ENCODE measurements around the gene RHOT2.

Gene RHOT2

DNA sequence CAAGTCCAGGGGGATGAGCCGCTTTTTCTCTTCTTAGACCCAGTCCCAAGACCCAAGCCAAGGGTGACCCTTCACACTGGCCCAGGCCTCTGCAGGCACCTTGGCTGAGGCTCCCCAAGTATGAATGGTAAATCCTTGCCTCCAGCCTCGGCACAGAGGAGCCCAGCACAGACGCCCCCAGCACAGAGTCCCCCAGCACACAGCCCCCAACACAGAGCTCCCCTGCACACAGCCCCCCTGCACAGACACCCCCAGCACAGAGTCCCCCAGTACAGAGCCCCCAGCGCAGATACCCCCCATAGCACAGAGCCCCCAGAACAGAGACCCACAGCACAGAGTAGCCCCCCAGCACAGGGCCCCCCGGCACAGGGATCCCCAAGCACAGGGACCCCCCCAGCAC is 27.3 kb upstream of the RHOT2 start:
- TF ChIP-seq ZNF384 (IDR thresholded peaks at IDR 0.05) = no peak
- no peak for TF ChIP-seq FOXM1 (IDR thresholded peaks at IDR 0.05; ENCODE audit: borderline replicate concordance)
- no peak for TF ChIP-seq SUZ12 (IDR thresholded peaks at IDR 0.05)
- no peak for TF ChIP-seq LEF1 (IDR thresholded peaks at IDR 0.05; ENCODE audit: borderline replicate concordance)
- no peak for TF ChIP-seq ARNT (IDR thresholded peaks at IDR 0.05)
- TF ChIP-seq CTBP1 (IDR thresholded peaks at IDR 0.05; ENCODE audit: borderline replicate concordance) = no peak
- TF ChIP-seq BHLHE40 (IDR thresholded peaks at IDR 0.05; ENCODE audit: borderline replicate concordance) = no peak
- no peak for TF ChIP-seq HDGF (IDR thresholded peaks at IDR 0.05; ENCODE audit: borderline replicate concordance)
- TF ChIP-seq ELF4 (IDR thresholded peaks at IDR 0.05) = no peak
- no peak for TF ChIP-seq SP1 (IDR thresholded peaks at IDR 0.05)
- TF ChIP-seq FOXA1 (IDR thresholded peaks at IDR 0.05) = no peak
- no peak for TF ChIP-seq FOXK2 (IDR thresholded peaks at IDR 0.05)
- TF ChIP-seq, protein P1, sequence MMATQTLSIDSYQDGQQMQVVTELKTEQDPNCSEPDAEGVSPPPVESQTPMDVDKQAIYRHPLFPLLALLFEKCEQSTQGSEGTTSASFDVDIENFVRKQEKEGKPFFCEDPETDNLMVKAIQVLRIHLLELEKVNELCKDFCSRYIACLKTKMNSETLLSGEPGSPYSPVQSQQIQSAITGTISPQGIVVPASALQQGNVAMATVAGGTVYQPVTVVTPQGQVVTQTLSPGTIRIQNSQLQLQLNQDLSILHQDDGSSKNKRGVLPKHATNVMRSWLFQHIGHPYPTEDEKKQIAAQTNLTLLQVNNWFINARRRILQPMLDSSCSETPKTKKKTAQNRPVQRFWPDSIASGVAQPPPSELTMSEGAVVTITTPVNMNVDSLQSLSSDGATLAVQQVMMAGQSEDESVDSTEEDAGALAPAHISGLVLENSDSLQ (IDR thresholded peaks at IDR 0.05) = no peak
- DNase-seq (ENCODE audit: extremely low spot score) = no peak
- POLR2A ChIA-PET = no interaction called here
- CTCF ChIA-PET = no interaction called here

DNA sequence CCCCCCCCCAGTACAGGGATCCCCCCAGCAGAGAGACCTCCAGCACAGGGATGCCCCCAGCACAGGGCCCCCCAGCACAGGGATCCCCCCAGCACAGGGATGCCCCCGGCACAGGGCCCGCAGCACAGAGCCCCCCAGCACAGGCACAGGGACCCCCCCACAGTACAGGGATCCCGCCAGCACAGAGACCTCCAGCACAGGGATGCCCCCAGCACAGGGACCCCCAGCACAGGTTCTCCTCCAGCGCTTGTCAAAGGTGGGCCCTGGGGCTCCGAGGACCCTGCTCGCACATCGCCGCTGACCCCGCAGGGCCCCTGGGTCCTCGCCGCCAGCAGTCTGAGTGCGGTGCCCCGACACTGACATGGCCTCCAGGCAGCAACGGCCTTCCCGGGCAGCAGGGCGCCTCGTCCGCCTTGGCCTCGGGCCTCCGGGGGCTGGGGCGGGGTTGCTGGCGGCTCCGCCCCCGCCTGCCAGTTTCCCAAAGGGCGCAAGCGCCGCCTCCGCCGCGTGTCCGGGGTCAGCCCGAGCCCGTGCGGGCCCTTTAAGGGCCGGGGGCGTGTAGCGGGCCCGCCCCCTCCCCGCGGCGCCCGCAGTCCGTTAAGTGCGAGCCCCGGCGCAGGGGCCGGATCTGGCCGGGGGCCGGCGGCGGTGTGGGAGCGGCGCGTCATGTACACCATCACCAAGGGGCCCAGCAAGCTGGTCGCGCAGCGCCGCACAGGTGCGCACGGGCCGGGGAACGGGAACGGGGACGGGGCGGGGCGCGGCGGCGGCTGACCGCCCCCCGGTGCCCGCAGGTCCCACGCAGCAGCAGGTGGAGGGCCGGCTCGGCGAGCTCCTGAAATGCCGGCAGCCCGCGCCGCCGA is 26.4 kb upstream of the RHOT2 start, which contains the start of gene MCRIP2:
MCRIP2 (plus strand) TSS at position 503 of the 863 bp plus-strand sequence; CDS start at position 667, 164 bp downstream.
- TF ChIP-seq LEF1 (IDR thresholded peaks at IDR 0.05; ENCODE audit: borderline replicate concordance) (no peak), BHLHE40 (IDR thresholded peaks at IDR 0.05; ENCODE audit: borderline replicate concordance) (no peak), SUZ12 (IDR thresholded peaks at IDR 0.05) (no peak), HDGF (IDR thresholded peaks at IDR 0.05; ENCODE audit: borderline replicate concordance) (no peak), SP1 (IDR thresholded peaks at IDR 0.05) (no peak), FOXK2 (IDR thresholded peaks at IDR 0.05) (no peak), ZNF384 (IDR thresholded peaks at IDR 0.05) (no peak), TARDBP (IDR thresholded peaks at IDR 0.05) (no peak), ARNT (IDR thresholded peaks at IDR 0.05) (no peak), L3MBTL2 (conservative IDR thresholded peaks at IDR 0.05) (no peak; the same call in 1 of the 2 replicates), FOXA1 (IDR thresholded peaks at IDR 0.05) (no peak), NFRKB (IDR thresholded peaks at IDR 0.05) (no peak), CTBP1 (IDR thresholded peaks at IDR 0.05; ENCODE audit: borderline replicate concordance) (no peak), ELF4 (IDR thresholded peaks at IDR 0.05) (no peak)
- TF ChIP-seq, protein P1 (IDR thresholded peaks at IDR 0.05) = no peak
- DNase-seq (ENCODE audit: extremely low spot score) = peak; percentile 79
- POLR2A ChIA-PET = interaction anchor here (0.5 kb wide), 1 partner anchor 48 kb away, joined by 3 read pairs; no protein-coding TSS in a partner anchor
- CTCF ChIA-PET = no interaction called here

DNA sequence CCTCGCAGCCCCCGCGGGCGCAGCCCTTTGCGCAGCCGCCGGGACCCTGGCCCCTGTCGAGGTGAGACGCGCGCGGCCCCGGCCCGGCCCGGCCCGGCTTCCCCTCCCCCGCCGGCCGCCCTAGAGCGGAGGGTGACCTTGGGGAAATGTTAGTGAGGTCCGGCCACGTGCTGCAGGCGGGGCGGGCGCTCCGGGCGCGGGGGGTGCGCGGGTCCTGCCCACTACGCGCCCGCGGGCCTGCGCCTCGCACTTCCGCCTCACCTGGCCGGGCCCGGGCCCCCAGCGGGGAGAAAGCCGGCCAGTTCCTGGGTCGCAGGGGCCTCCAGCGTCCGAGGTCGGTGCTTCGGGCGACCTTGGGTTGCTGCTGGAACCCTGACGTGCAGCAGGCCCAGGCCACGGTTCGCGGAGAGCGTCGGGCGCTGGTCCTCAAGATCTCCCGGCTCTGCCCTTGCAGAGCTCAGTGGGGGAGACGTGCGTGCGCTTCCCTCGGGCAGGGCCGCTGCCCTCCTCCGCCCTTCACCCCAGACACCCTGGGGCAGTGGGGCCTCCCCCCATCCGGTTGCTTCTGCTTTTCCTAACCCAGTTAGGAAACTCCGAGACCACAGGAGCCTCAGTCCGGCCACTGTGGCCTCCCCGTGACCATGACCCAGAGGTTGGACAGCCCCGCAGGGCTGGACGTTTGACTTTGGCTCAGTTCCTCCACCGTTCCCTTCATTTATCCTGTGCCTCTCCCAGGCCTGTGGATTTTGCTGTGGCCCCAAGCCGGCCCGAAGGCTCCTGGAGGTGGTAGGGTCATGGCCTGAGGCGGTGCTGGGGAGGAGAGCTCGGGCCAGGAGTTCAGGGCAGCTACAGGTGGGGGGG is 25.5 kb upstream of the RHOT2 start:
- no peak; the same call in 1 of the 2 replicates for TF ChIP-seq L3MBTL2 (conservative IDR thresholded peaks at IDR 0.05)
- CTCF ChIA-PET = no interaction called here
- POLR2A ChIA-PET = interaction anchor here (0.5 to 1.1 kb wide), 3 partner anchors 9 to 49 kb away, joined by 3 to 5 read pairs (median 3); partner anchors contain the start of gene STUB1
- DNase-seq (ENCODE audit: extremely low spot score) = no peak

DNA sequence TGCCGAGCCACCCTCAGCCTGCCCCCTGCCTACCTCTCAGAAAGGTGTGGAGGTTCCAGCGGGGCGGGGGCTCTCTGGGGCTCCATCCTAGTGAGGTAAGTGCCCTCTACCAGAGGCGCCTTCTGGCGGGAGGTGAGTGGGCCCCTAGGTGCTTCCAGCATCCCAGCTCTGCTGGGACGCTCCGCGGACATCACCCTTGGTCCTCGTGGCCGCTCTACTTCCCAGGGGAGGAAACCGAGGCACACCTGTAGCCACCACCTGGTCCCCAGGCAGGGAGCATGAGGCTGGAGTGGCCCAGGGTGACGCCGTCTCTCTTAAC is 24.9 kb upstream of the RHOT2 start:
- CTCF ChIA-PET = no interaction called here
- TF ChIP-seq ARNT (IDR thresholded peaks at IDR 0.05) (no peak), L3MBTL2 (conservative IDR thresholded peaks at IDR 0.05) (no peak), TARDBP (IDR thresholded peaks at IDR 0.05) (no peak), ZNF384 (IDR thresholded peaks at IDR 0.05) (no peak), FOXA1 (IDR thresholded peaks at IDR 0.05) (no peak), ELF4 (IDR thresholded peaks at IDR 0.05) (no peak), HDGF (IDR thresholded peaks at IDR 0.05; ENCODE audit: borderline replicate concordance) (no peak), NFRKB (IDR thresholded peaks at IDR 0.05) (no peak), FOXK2 (IDR thresholded peaks at IDR 0.05) (no peak), BHLHE40 (IDR thresholded peaks at IDR 0.05; ENCODE audit: borderline replicate concordance) (no peak)
- POLR2A ChIA-PET = interaction anchor here (0.6 to 1.1 kb wide), 2 partner anchors 9 to 38 kb away, joined by 3 to 5 read pairs; partner anchors contain the start of gene STUB1
- DNase-seq (ENCODE audit: extremely low spot score) = no peak

DNA sequence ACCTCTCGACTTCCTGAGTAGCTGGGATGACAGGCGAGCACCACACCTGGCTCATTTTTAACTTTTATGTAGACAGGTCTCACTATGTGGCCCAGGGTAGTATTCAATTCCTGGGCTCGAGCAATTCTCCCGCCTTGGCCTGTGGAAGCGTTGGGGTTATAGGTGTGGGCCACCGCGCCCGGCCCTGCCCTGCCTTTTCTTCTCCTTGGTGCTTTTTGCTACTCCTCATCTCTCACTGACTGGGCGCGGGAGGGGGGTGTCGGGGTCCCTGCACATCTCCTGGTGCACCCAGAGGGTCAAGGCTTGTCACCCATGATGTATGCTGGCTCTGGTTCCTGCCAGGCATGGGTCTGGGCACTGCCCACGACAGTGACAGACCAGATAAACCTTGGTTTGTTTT is 23.4 kb upstream of the RHOT2 start:
- CTCF ChIA-PET = no interaction called here
- POLR2A ChIA-PET = no interaction called here
- TF ChIP-seq LEF1 (IDR thresholded peaks at IDR 0.05; ENCODE audit: borderline replicate concordance) (no peak), SP1 (IDR thresholded peaks at IDR 0.05) (no peak), ELF4 (IDR thresholded peaks at IDR 0.05) (no peak), ARNT (IDR thresholded peaks at IDR 0.05) (no peak), CTBP1 (IDR thresholded peaks at IDR 0.05; ENCODE audit: borderline replicate concordance) (no peak), SUZ12 (IDR thresholded peaks at IDR 0.05) (no peak)

DNA sequence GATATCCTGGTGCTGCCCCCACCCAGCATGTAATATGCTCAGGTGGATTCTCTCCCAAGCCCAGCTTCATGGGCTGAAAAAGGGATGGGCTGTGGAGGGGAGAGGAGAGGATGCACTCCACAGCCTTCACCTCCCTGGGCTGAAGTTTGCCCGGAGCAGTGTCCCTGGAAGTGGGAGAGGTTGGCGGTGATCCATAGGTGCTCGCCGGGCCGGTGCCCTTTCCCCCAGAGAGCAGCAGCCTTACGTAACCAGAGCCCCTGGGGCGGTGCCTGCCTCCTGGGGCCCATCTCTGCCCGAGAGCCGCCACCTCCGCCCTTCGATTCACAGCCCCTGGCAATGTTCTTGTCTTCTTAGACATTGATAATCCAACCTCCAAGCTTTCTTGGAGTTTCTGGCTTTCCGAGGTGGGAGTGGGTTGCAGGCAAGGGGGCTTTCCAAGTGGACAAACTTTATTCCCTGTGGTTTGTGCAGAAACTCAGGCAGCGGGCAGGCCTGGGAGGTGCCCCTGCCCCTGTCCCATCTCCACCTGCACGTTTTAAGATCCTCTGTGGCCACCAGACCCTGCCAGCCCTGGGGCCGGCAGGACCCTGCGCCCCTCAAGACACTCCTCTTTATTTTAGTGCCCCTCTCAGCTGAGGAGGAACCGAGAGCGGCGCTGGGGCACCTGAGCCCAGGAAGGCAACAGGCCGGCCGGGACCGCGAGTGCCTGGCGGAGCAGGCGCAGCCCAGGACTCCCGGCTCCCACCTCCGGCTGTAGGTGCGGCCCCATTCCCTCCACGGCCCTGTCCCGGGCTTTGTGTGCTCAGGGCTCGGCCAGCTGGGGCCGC is 21.9 kb upstream of the RHOT2 start:
- TF ChIP-seq ELF4 (IDR thresholded peaks at IDR 0.05) = no peak
- no peak for TF ChIP-seq NFRKB (IDR thresholded peaks at IDR 0.05)
- no peak for TF ChIP-seq ARNT (IDR thresholded peaks at IDR 0.05)
- CTCF ChIA-PET = no interaction called here
- no peak for DNase-seq (ENCODE audit: extremely low spot score)
- POLR2A ChIA-PET = interaction anchor here (1.0 kb wide), 1 partner anchor 10 kb away, joined by 3 read pairs; the partner anchor contains the start of gene METTL26

More for the DNA sequence above, 23.4 kb upstream of the RHOT2 start:
- no peak for DNase-seq (ENCODE audit: extremely low spot score)

All from HEK293T (cell line).